ENCODE measurements around the gene DBP. TPM values are rescaled to one million over a fixed set of nuclear protein-coding genes. Genes with fewer than 3 reads are reported as not detected.

Gene DBP
- total and polyA plus RNA-seq, 4 donors, result 6.8 to 16.8 (median 9.8) TPM

GRCh38 chr19:48596679-48597465 lies 40.3 kb downstream of the DBP start:
- H3K36me3 ChIP-seq (ENCODE audit: control insufficient read depth in 4 of 4, insufficient read depth in 4 of 4, low read length in 4 of 4), result no peaks in the 10 kb centered on the region
- H3K9me3 ChIP-seq (ENCODE audit: control insufficient read depth in 4 of 4, insufficient read depth in 3 of 4, low read length in 3 of 4), result no peaks in the 10 kb centered on the region
- no peak for TF ChIP-seq CTCF (IDR thresholded peaks at IDR 0.05; ENCODE audit: control extremely low read depth, extremely low read depth)
- H3K4me3 ChIP-seq, result no peak overlapping the region
- H3K27ac ChIP-seq (ENCODE audit: low read depth in 1 of 2, low read length in 1 of 2), result no peak overlapping the region
- DNase-seq (no peak), ATAC-seq (ENCODE audit: insufficient read depth, low FRiP score) (no peak)
- H3K9ac ChIP-seq (ENCODE audit: insufficient read depth in 1 of 2, low read length in 2 of 2), result no peak overlapping the region
- 73 to 76% methylated on average over 37 to 39 of the region's 39 CpGs for WGBS, 2 donors
- H3K4me1 ChIP-seq (ENCODE audit: control insufficient read depth in 5 of 5, insufficient read depth in 5 of 5, low read length in 5 of 5), result no peaks in the 10 kb centered on the region
- H3K27me3 ChIP-seq (ENCODE audit: control insufficient read depth in 3 of 3, insufficient read depth in 3 of 3, low read length in 2 of 3), result no peaks in the 10 kb centered on the region

GRCh38 chr19:48596237-48596636 lies 40.9 kb downstream of the DBP start:
- Histone ChIP-seq H3K9me3 (ENCODE audit: control insufficient read depth in 4 of 4, insufficient read depth in 3 of 4, low read length in 3 of 4) (no peaks in the 10 kb centered on the region), H3K36me3 (ENCODE audit: control insufficient read depth in 4 of 4, insufficient read depth in 4 of 4, low read length in 4 of 4) (no peaks in the 10 kb centered on the region), H3K27ac (ENCODE audit: low read depth in 1 of 2, low read length in 1 of 2) (no peak overlapping the region), H3K9ac (ENCODE audit: insufficient read depth in 1 of 2, low read length in 2 of 2) (no peak overlapping the region), H3K4me1 (ENCODE audit: control insufficient read depth in 5 of 5, insufficient read depth in 5 of 5, low read length in 5 of 5) (no peaks in the 10 kb centered on the region), H3K27me3 (ENCODE audit: control insufficient read depth in 3 of 3, insufficient read depth in 3 of 3, low read length in 2 of 3) (no peaks in the 10 kb centered on the region), H3K4me3 (no peak overlapping the region)
- 89% methylated on average over 4 of the region's 4 CpGs for WGBS, 2 donors
- no peak for TF ChIP-seq CTCF (IDR thresholded peaks at IDR 0.05; ENCODE audit: control extremely low read depth, extremely low read depth)
- DNase-seq (no peak), ATAC-seq (ENCODE audit: insufficient read depth, low FRiP score) (no peak)

GRCh38 chr19:48595833-48596232 lies 41.3 kb downstream of the DBP start:
- Histone ChIP-seq H3K27me3 (ENCODE audit: control insufficient read depth in 3 of 3, insufficient read depth in 3 of 3, low read length in 2 of 3) (no peaks in the 10 kb centered on the region), H3K4me1 (ENCODE audit: control insufficient read depth in 5 of 5, insufficient read depth in 5 of 5, low read length in 5 of 5) (no peaks in the 10 kb centered on the region), H3K27ac (ENCODE audit: low read depth in 1 of 2, low read length in 1 of 2) (no peak overlapping the region), H3K4me3 (no peak overlapping the region), H3K9ac (ENCODE audit: insufficient read depth in 1 of 2, low read length in 2 of 2) (no peak overlapping the region), H3K36me3 (ENCODE audit: control insufficient read depth in 4 of 4, insufficient read depth in 4 of 4, low read length in 4 of 4) (no peaks in the 10 kb centered on the region), H3K9me3 (ENCODE audit: control insufficient read depth in 4 of 4, insufficient read depth in 3 of 4, low read length in 3 of 4) (no peaks in the 10 kb centered on the region)
- TF ChIP-seq CTCF (IDR thresholded peaks at IDR 0.05; ENCODE audit: control extremely low read depth, extremely low read depth), result no peak
- DNase-seq, result no peak
- no peak for ATAC-seq (ENCODE audit: insufficient read depth, low FRiP score)
- 80 to 87% methylated on average over 6 of the region's 6 CpGs for WGBS, 2 donors

GRCh38 chr19:48595171-48595570 lies 42.0 kb downstream of the DBP start:
- no peaks in the 10 kb centered on the region for H3K9me3 ChIP-seq (ENCODE audit: control insufficient read depth in 4 of 4, insufficient read depth in 3 of 4, low read length in 3 of 4)
- DNase-seq (no peak), ATAC-seq (ENCODE audit: insufficient read depth, low FRiP score) (no peak)
- H3K27me3 ChIP-seq (ENCODE audit: control insufficient read depth in 3 of 3, insufficient read depth in 3 of 3, low read length in 2 of 3), result no peaks in the 10 kb centered on the region
- no peaks in the 10 kb centered on the region for H3K36me3 ChIP-seq (ENCODE audit: control insufficient read depth in 4 of 4, insufficient read depth in 4 of 4, low read length in 4 of 4)
- no peak overlapping the region for H3K27ac ChIP-seq (ENCODE audit: low read depth in 1 of 2, low read length in 1 of 2)
- no peak overlapping the region for H3K9ac ChIP-seq (ENCODE audit: insufficient read depth in 1 of 2, low read length in 2 of 2)
- H3K4me1 ChIP-seq (ENCODE audit: control insufficient read depth in 5 of 5, insufficient read depth in 5 of 5, low read length in 5 of 5), result no peaks in the 10 kb centered on the region
- no peak for TF ChIP-seq CTCF (IDR thresholded peaks at IDR 0.05; ENCODE audit: control extremely low read depth, extremely low read depth)
- 87 to 89% methylated on average over 9 of the region's 9 CpGs for WGBS, 2 donors
- H3K4me3 ChIP-seq, result no peak overlapping the region
